Measurements from ENCODE around the gene ALK.

Gene ALK

GRCh38 chr2:29273685-29274611, 647.4 kb downstream of the ALK start:
- TF ChIP-seq CTCF (IDR thresholded peaks at IDR 0.05) = no peak

- no peak for TF ChIP-seq CTCF (IDR thresholded peaks at IDR 0.05)
These were observed 648.2 kb downstream of the ALK start for GRCh38 chr2:29273004-29273684.

- TF ChIP-seq CTCF (IDR thresholded peaks at IDR 0.05) = no peak
These were observed 649.1 kb downstream of the ALK start for GRCh38 chr2:29272311-29272710.

- TF ChIP-seq CTCF (IDR thresholded peaks at IDR 0.05) = no peak
These were observed 650.7 kb downstream of the ALK start for GRCh38 chr2:29270701-29271121.

- no peak for TF ChIP-seq CTCF (IDR thresholded peaks at IDR 0.05)
These were observed 651.6 kb downstream of the ALK start for GRCh38 chr2:29269765-29270109.

GRCh38 chr2:29269095-29269764, 652.2 kb downstream of the ALK start:
- TF ChIP-seq CTCF (IDR thresholded peaks at IDR 0.05) = no peak

GRCh38 chr2:29267720-29268119, 653.7 kb downstream of the ALK start:
- TF ChIP-seq CTCF (IDR thresholded peaks at IDR 0.05) = no peak

Data from LNCAP (cell line).